Type B pancreatic cell (in vitro differentiated cells): ENCODE data around the gene LHPP. TPM values are rescaled to one million over a fixed set of nuclear protein-coding genes. Genes with fewer than 3 reads are reported as not detected.

Source experiments
- DNase-seq: peaks from one replicate; pipeline ENCODE4 v3.0.0; 2021; ENCODE audit warnings: mixed read lengths; ENCODE audit not compliant: unreplicated experiment; ENCODE audit errors: extremely low spot score
- H3K27ac Mint-ChIP-seq: 2 replicates; pipeline ENCODE4 v1.8.0; 2021; ENCODE audit warnings: mild to moderate bottlenecking, mixed read lengths
- H3K27me3 Mint-ChIP-seq: 2 replicates; pipeline ENCODE4 v1.8.0; 2021; ENCODE audit warnings: mixed read lengths
- H3K36me3 Mint-ChIP-seq: 2 replicates; pipeline ENCODE4 v1.8.0; 2021; ENCODE audit warnings: mixed read lengths
- H3K4me1 Mint-ChIP-seq: one replicate; pipeline ENCODE4 v1.8.0; 2021; ENCODE audit warnings: mixed read lengths; ENCODE audit not compliant: unreplicated experiment
- H3K4me3 Mint-ChIP-seq: 2 replicates; pipeline ENCODE4 v1.8.0; 2021; ENCODE audit warnings: mild to moderate bottlenecking, mixed read lengths
- H3K9me3 Mint-ChIP-seq: 2 replicates; pipeline ENCODE4 v1.8.0; 2021; ENCODE audit warnings: mixed read lengths
- CTCF ChIP-seq: fragments of 200-600 bp; sonication (generic); conservative IDR thresholded peaks from 2 replicates; pipeline ENCODE4 v1.5.0; 2021; ENCODE audit warnings: antibody characterized with exemption, mild to moderate bottlenecking
- total RNA-seq: library from RNA; stranded (reverse); gene quantifications from 2 replicates; pipeline ENCODE4 v1.2.1, GENCODE V29; 2021; ENCODE audit warnings: low replicate concordance

LHPP gene
- total RNA-seq, 1 donor from 2014 or later = 12.7 TPM

DNA sequence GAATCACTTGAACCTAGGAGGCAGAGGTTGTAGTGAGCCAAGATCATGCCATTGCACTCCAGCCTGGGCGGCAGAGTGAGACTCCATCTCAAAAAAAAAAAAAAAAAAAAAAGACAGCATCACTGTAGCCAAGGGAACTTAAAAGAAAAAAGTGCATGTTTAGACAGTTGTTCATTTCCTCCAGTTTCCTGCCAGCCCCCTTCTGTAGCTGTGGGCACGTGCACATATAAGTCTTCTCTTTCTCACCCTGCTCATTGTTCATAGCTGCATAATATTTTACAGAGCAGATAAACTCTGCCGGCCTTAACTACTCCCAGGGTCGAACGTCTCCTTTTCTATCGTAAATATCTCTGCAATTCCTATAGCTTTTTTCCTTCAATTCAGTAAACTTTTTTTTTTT, 132.6 kb downstream of the LHPP start:
- no peak overlapping the region for H3K27ac Mint-ChIP-seq
- DNase-seq = no peak

GRCh38 chr10:124595143-124595883, 133.7 kb downstream of the LHPP start:
- Mint-ChIP-seq H3K27ac (no peak overlapping the region), H3K4me1 (peaks cover 3% of the 10 kb centered on the region), H3K9me3 (no peaks in the 10 kb centered on the region), H3K4me3 (no peak overlapping the region), H3K27me3 (no peaks in the 10 kb centered on the region), H3K36me3 (no peaks in the 10 kb centered on the region)
- DNase-seq = no peak
- no peak for TF ChIP-seq CTCF

More for the DNA sequence above, 132.6 kb downstream of the LHPP start:
- no peaks in the 10 kb centered on the region for H3K9me3 Mint-ChIP-seq
- no peak overlapping the region for H3K4me3 Mint-ChIP-seq
- H3K36me3 Mint-ChIP-seq = no peaks in the 10 kb centered on the region
- TF ChIP-seq CTCF = no peak
- no peaks in the 10 kb centered on the region for H3K27me3 Mint-ChIP-seq
- H3K4me1 Mint-ChIP-seq = peaks cover 13% of the 10 kb centered on the region

DNA sequence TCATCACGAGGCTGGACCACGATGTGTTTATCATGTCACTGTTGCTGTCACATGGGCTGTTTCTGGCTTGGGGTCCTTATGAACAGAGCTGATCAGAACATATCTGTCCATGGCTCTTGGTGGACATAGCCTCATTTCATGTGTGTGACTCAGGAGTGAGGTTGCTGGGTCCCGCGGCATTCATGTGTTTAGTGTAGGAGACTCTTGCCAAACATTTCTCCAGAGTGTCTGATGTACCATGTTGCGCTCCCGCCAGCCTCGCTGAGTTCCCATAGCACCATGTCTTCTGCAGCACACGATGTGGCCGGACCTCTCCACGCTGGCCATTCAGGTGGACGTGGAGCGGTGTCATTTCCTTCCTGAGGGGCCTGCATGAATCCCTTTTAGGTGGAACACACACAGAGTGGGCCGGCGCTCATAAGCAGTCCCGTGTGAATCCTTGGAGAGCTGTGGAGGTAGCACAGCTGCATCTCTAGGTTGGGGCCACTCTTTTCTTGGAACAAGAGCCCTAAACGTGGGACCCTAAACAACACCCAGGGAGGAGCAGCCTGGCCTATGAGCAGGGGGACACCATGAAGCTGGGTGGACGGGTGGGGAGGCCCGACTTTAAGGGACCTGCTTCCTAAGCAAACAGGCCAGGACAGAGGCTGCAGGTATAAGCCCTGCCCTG, 134.6 kb downstream of the LHPP start:
- H3K4me3 Mint-ChIP-seq = no peak overlapping the region
- peaks cover 3% of the 10 kb centered on the region for H3K4me1 Mint-ChIP-seq
- no peak overlapping the region for H3K27ac Mint-ChIP-seq
- no peak for DNase-seq
- no peaks in the 10 kb centered on the region for H3K27me3 Mint-ChIP-seq
- H3K36me3 Mint-ChIP-seq = no peaks in the 10 kb centered on the region
- no peak for TF ChIP-seq CTCF
- no peaks in the 10 kb centered on the region for H3K9me3 Mint-ChIP-seq

DNA sequence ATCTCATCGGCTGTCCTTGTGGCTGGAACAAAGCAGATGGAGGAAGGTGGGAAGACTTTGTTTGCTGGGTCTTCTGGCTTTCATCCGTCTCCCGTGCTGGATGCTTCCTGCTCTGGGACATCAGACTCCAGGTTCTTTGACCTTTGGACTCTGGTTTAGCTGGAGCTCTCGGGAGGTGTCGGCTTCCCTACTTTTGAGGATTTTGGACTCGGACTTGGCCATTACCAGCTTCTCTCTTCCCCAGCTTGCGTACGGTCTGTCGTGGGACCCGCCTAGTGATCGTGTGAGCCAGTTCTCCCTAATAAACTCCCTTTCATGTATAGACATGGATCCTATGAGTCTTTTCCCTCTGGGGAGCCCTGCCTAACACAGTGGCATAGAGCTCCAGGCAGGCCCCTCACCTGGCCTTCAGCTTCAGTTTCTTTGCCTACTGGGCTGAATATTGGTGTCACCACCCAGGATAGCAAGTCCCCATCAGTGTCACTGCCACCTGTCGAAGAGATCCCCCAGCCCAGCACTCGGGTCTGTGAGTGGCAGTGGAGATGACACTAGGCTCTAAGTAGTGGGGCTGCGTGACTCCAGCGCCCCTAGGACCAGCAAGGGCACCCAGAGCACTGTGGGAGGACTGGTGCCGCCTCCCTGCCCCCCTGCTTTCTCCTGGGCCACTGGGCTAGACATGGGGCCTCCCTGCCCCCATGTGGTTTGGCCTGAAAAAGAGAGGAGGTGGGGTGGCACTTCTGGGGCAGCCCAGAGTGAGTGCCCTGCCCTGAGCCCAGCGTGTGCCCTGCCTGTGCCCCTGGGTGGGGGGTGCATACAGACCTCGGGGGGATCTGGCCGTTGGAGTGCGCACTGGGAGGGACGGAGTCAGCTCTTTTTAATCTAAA, 135.6 kb downstream of the LHPP start:
- Mint-ChIP-seq H3K36me3 (no peaks in the 10 kb centered on the region), H3K9me3 (no peaks in the 10 kb centered on the region), H3K27ac (no peak overlapping the region), H3K4me3 (no peak overlapping the region), H3K4me1 (peaks cover 3% of the 10 kb centered on the region), H3K27me3 (no peaks in the 10 kb centered on the region)
- no peak for TF ChIP-seq CTCF
- no peak for DNase-seq

GRCh38 chr10:124597846-124598165, 136.2 kb downstream of the LHPP start:
- H3K9me3 Mint-ChIP-seq = no peaks in the 10 kb centered on the region
- no peak for DNase-seq
- H3K4me1 Mint-ChIP-seq = peaks cover 3% of the 10 kb centered on the region
- no peaks in the 10 kb centered on the region for H3K36me3 Mint-ChIP-seq
- H3K27me3 Mint-ChIP-seq = no peaks in the 10 kb centered on the region
- no peak for TF ChIP-seq CTCF
- H3K27ac Mint-ChIP-seq = no peak overlapping the region
- no peak overlapping the region for H3K4me3 Mint-ChIP-seq
